GM18499 (cell line): ENCODE measurements around the gene TRAPPC5.
"Not testable (repeated sequence)": the region's sequence is repeated elsewhere in the genome, so short reads cannot be mapped to it uniquely, and the experiment has no call there.

Experiments
- ATAC-seq: cut with Tn5 transposase; IDR thresholded peaks from one replicate; pipeline ENCODE4 v1.9.1; 2021; ENCODE audit warnings: moderate number of reproducible peaks; ENCODE audit not compliant: insufficient read depth, unreplicated experiment

The TRAPPC5 gene

GRCh38 chr19:7680606-7681339 is at the start of gene TRAPPC5:
Gene TRAPPC5 (plus strand): TSS chr19:7680833. CDS start chr19:7682254, 1,421 bp downstream.
- no peak for ATAC-seq

- ATAC-seq, result no peak
Observed at GRCh38 chr19:7631577-7631976, 49.1 kb upstream of the TRAPPC5 start.

- ATAC-seq, result no peak
Observed at GRCh38 chr19:7632340-7633203, 48.1 kb upstream of the TRAPPC5 start.

GRCh38 chr19:7633698-7634097 is 46.9 kb upstream of the TRAPPC5 start, which contains the start of gene PCP2:
Gene PCP2 (minus strand): TSS chr19:7633719. CDS start chr19:7633457, 262 bp downstream.
- ATAC-seq, result no peak

GRCh38 chr19:7635670-7636069 is 45.0 kb upstream of the TRAPPC5 start:
- ATAC-seq, result no peak

- no peak for ATAC-seq
Observed at GRCh38 chr19:7636317-7636690, 44.3 kb upstream of the TRAPPC5 start.

GRCh38 chr19:7636691-7637373 is 43.8 kb upstream of the TRAPPC5 start, which contains the start of gene STXBP2:
Gene STXBP2 (plus strand): TSS chr19:7637110. CDS start chr19:7637150, 40 bp downstream.
- ATAC-seq, result no peak

GRCh38 chr19:7637374-7638256 is 43.0 kb upstream of the TRAPPC5 start:
- no peak for ATAC-seq

GRCh38 chr19:7638802-7639465 is 41.7 kb upstream of the TRAPPC5 start:
- ATAC-seq, result no peak

- no peak for ATAC-seq
Observed at GRCh38 chr19:7639863-7640348, 40.7 kb upstream of the TRAPPC5 start.

GRCh38 chr19:7640803-7641202 is 39.8 kb upstream of the TRAPPC5 start:
- ATAC-seq, result no peak

- ATAC-seq, result no peak
Observed at GRCh38 chr19:7641290-7642276, 39.0 kb upstream of the TRAPPC5 start.

- no peak for ATAC-seq
Observed at GRCh38 chr19:7642295-7643030, 38.2 kb upstream of the TRAPPC5 start.

- ATAC-seq, result no peak
Observed at GRCh38 chr19:7643031-7643415, 37.6 kb upstream of the TRAPPC5 start.

GRCh38 chr19:7643629-7644549 is 36.7 kb upstream of the TRAPPC5 start:
- ATAC-seq, result not testable (repeated sequence)

- no peak for ATAC-seq
Observed at GRCh38 chr19:7644550-7644877, 36.1 kb upstream of the TRAPPC5 start.
